NCI-H446 treated with DMSO at 0.1 percent for 48 hours (cell line): ENCODE data around the gene POLE.

Experiments
- DNase-seq: peaks from one replicate; lab custom pipeline; 2025; lab: John Stamatoyannopoulos, UW

Gene POLE

GRCh38 chr12:132579744-132580143 is 107.4 kb downstream of the POLE start:
- no peak for DNase-seq

- no peak for DNase-seq
Observed at GRCh38 chr12:132578826-132579225, 108.3 kb downstream of the POLE start.

GRCh38 chr12:132578118-132578517 is 109.0 kb downstream of the POLE start:
- DNase-seq: no peak

DNA sequence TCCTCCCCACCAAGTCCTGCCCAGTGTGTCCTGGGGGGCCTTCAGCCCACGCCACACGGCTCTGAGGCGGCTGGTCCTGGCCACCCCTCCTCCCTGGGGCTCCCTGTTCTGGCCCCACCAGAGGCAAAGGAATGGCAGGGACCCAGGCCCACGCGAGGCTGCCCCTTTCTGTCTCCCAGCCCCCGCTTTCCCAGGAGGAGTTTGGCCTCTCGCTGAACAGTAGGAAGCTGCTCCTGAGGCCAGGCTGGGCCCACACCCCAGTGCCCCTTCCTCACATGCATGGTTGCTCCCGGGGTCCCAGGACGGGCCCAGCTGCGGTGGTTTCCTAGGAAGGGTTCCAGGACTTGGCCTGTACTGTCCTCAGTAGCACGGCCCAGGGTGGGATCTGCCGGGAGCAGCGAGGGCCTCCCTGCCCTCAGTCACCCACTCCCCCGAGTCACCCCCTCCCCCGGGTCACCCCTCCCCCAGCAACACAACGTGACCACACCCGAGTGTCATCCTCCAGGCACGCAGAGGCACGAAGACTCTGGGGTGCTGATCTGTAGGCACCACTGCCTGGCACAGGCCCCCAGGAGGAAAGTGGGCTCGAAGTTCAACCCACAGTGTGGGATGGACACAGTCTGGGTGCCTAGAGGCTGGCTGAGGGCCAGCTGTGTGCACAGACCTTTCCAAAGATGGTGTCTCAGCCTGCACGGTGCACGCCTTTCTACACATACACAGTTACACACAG is 109.8 kb downstream of the POLE start:
- DNase-seq: no peak

DNA sequence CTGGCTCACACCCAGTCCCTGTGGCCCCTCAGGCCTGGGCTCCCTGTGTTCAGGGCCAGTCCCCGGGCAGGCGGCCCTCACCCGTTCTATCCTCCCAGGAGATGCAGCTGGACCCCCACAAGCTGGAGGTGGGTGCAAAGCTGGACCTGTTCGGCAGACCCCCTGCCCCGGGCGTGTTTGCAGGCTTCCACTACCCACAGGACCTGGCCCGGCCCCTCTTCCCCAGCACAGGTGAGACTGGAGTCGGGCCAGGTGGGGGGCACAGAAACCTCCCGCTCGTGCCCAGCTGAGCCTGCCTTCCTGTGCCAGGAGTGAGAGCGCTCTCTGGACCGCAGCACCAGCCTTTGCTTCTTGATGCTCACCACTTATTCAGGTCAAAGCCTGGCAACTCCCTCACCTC is 110.4 kb downstream of the POLE start:
- DNase-seq: no peak

DNA sequence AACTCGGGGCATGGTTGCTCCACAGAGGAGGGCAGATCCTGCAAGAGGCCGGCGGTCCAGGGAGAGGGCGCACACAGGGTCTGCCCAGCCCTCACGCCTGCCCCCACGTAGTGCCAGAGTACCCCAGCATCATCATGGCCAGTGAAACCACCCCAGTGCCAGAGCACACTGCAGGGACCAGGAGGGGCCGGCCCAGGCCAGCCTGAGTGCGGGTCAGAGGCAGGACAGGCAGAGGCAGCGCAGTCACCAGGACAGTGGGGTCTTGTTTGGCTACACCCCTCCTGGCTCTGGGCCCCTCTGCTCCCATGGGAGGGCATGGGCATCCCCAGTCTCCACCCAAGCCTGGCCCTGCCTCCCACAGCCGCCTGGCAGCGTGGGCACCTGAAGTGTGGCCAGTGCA is 111.5 kb downstream of the POLE start:
- no peak for DNase-seq

GRCh38 chr12:132574271-132574996 is 112.7 kb downstream of the POLE start:
- DNase-seq: no peak
